Activated CD4-positive, alpha-beta T cell treated with anti-CD3 and anti-CD28 coated beads, Interleukin-2, amount 10 ng/mL, durations not matched to agents 24 days and 14 days (primary cell): ENCODE data around the gene LHFPL3. TPM values are rescaled to one million over a fixed set of nuclear protein-coding genes. Genes with fewer than 3 reads are reported as not detected.

Source experiments
- DNase-seq: peaks from one replicate; pipeline ENCODE4 v3.0.0; 2022
- H3K27ac Mint-ChIP-seq: one replicate; pipeline ENCODE4 v1.8.0; 2022; ENCODE audit warnings: mild to moderate bottlenecking, mixed read lengths
- H3K27me3 Mint-ChIP-seq: one replicate; pipeline ENCODE4 v1.8.0; 2022; ENCODE audit warnings: mixed read lengths
- H3K36me3 Mint-ChIP-seq: one replicate; pipeline ENCODE4 v1.8.0; 2022; ENCODE audit warnings: low read depth, mild to moderate bottlenecking, mixed read lengths
- H3K4me1 Mint-ChIP-seq: one replicate; pipeline ENCODE4 v1.8.0; 2021; ENCODE audit warnings: mixed read lengths
- H3K4me3 Mint-ChIP-seq: one replicate; pipeline ENCODE4 v1.8.0; 2022; ENCODE audit warnings: mild to moderate bottlenecking, moderate library complexity, mixed read lengths
- H3K9me3 Mint-ChIP-seq: one replicate; pipeline ENCODE4 v1.8.0; 2021; ENCODE audit warnings: mixed read lengths
- intact Hi-C: fragments of 100-400 bp; cut with micrococcal nuclease; formaldehyde crosslinking; loops from one replicate; pipeline ENCODE4 v1.15.1; 2023
- total RNA-seq: library from RNA; stranded (reverse); gene quantifications from 2 replicates; pipeline ENCODE4 v1.2.3, GENCODE V29; 2022

The LHFPL3 gene
- total RNA-seq, 1 donor from 2014 or later: not detected

GRCh38 chr7:104341546-104341945 lies 13.1 kb downstream of the LHFPL3 start:
- Mint-ChIP-seq H3K36me3 (no peaks in the 10 kb centered on the region), H3K4me1 (no peaks in the 10 kb centered on the region), H3K27me3 (peaks cover 2% of the 10 kb centered on the region), H3K27ac (no peak overlapping the region), H3K4me3 (no peak overlapping the region), H3K9me3 (no peaks in the 10 kb centered on the region)
- DNase-seq: no peak
- intact Hi-C loops: no loop called here

GRCh38 chr7:104352736-104353135 lies 24.3 kb downstream of the LHFPL3 start:
- no peaks in the 10 kb centered on the region for H3K4me1 Mint-ChIP-seq
- H3K9me3 Mint-ChIP-seq: no peaks in the 10 kb centered on the region
- H3K36me3 Mint-ChIP-seq: no peaks in the 10 kb centered on the region
- DNase-seq: no peak
- H3K4me3 Mint-ChIP-seq: no peak overlapping the region
- H3K27ac Mint-ChIP-seq: no peak overlapping the region
- intact Hi-C loops: no loop called here
- H3K27me3 Mint-ChIP-seq: peaks cover 2% of the 10 kb centered on the region

GRCh38 chr7:104357166-104357565 lies 28.8 kb downstream of the LHFPL3 start:
- Mint-ChIP-seq H3K27me3 (peaks cover 2% of the 10 kb centered on the region), H3K9me3 (no peaks in the 10 kb centered on the region), H3K4me1 (no peaks in the 10 kb centered on the region), H3K36me3 (no peaks in the 10 kb centered on the region), H3K27ac (no peak overlapping the region), H3K4me3 (no peak overlapping the region)
- intact Hi-C loops: no loop called here
- DNase-seq: no peak

- no peak for DNase-seq
- H3K36me3 Mint-ChIP-seq: no peaks in the 10 kb centered on the region
- no peaks in the 10 kb centered on the region for H3K27me3 Mint-ChIP-seq
- H3K27ac Mint-ChIP-seq: no peak overlapping the region
- no peaks in the 10 kb centered on the region for H3K4me1 Mint-ChIP-seq
- H3K4me3 Mint-ChIP-seq: no peak overlapping the region
- intact Hi-C loops: no loop called here
- H3K9me3 Mint-ChIP-seq: no peaks in the 10 kb centered on the region
Measured at GRCh38 chr7:104358446-104359132, 30.2 kb downstream of the LHFPL3 start.

DNA sequence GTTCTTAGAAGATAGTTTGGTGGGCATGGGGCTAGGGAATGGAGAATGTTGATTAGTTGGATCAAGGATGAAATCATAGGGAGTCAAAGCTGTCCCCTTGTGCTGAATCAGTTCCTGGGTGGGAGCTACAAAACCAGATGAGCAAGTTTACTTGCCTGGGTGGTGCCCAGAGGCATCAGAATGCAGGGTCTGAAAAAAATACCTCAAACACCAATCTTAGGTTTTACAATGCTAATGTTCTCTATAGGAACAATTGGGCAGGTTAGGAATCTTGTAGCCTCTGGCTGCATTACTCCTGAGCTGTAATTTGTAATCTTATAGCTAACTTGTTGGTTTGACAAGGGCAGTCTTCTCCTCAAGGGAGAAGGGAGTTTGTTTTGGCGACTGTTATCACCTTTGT lies 34.4 kb downstream of the LHFPL3 start:
- H3K36me3 Mint-ChIP-seq: no peaks in the 10 kb centered on the region
- DNase-seq: no peak
- intact Hi-C loops: no loop called here
- no peak overlapping the region for H3K27ac Mint-ChIP-seq
- H3K27me3 Mint-ChIP-seq: no peaks in the 10 kb centered on the region
- no peaks in the 10 kb centered on the region for H3K9me3 Mint-ChIP-seq
- no peaks in the 10 kb centered on the region for H3K4me1 Mint-ChIP-seq
- H3K4me3 Mint-ChIP-seq: no peak overlapping the region

GRCh38 chr7:104363355-104363754 lies 35.0 kb downstream of the LHFPL3 start:
- Mint-ChIP-seq H3K36me3 (no peaks in the 10 kb centered on the region), H3K27ac (no peak overlapping the region), H3K9me3 (no peaks in the 10 kb centered on the region), H3K27me3 (peaks cover under 1% of the 10 kb centered on the region), H3K4me1 (no peaks in the 10 kb centered on the region), H3K4me3 (no peak overlapping the region)
- DNase-seq: no peak
- intact Hi-C loops: no loop called here

- Mint-ChIP-seq H3K27me3 (peaks cover 2% of the 10 kb centered on the region), H3K4me1 (no peaks in the 10 kb centered on the region), H3K36me3 (no peaks in the 10 kb centered on the region), H3K4me3 (no peak overlapping the region), H3K27ac (no peak overlapping the region), H3K9me3 (no peaks in the 10 kb centered on the region)
- intact Hi-C loops: no loop called here
- no peak for DNase-seq
Measured at GRCh38 chr7:104366390-104366789, 38.0 kb downstream of the LHFPL3 start.

- no peak overlapping the region for H3K27ac Mint-ChIP-seq
Measured at GRCh38 chr7:104367926-104368325, 39.5 kb downstream of the LHFPL3 start.

GRCh38 chr7:104371216-104371979 lies 43.0 kb downstream of the LHFPL3 start:
- intact Hi-C loops: no loop called here
- Mint-ChIP-seq H3K4me3 (no peak overlapping the region), H3K9me3 (no peaks in the 10 kb centered on the region), H3K36me3 (no peaks in the 10 kb centered on the region), H3K27ac (no peak overlapping the region), H3K27me3 (peaks cover 5% of the 10 kb centered on the region), H3K4me1 (no peaks in the 10 kb centered on the region)
- no peak for DNase-seq

More at GRCh38 chr7:104367926-104368325, 39.5 kb downstream of the LHFPL3 start:
- H3K9me3 Mint-ChIP-seq: no peaks in the 10 kb centered on the region
- no peak for DNase-seq
- intact Hi-C loops: no loop called here
- no peaks in the 10 kb centered on the region for H3K4me1 Mint-ChIP-seq
- H3K27me3 Mint-ChIP-seq: peaks cover 2% of the 10 kb centered on the region
- H3K4me3 Mint-ChIP-seq: no peak overlapping the region
- no peaks in the 10 kb centered on the region for H3K36me3 Mint-ChIP-seq

DNA sequence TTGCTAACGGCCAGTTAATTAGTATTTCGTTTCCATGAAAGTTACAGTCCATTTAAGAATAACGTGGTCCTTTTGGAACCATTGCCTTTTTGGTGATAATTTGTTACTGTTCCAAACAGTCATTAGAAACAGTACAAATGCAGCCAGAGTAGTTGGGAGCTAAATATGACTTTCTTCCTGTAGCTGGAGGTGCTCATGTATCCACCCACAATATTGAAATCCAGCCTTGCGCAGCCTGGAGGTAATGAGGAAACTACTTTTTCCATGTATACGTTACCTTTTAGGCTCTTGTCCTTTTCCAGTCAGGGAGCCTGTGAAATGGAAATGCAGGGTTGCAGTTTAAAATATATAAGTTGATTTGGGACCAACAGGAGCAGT lies 43.6 kb downstream of the LHFPL3 start:
- Mint-ChIP-seq H3K36me3 (no peaks in the 10 kb centered on the region), H3K4me1 (no peaks in the 10 kb centered on the region), H3K4me3 (no peak overlapping the region), H3K27ac (no peak overlapping the region), H3K9me3 (no peaks in the 10 kb centered on the region), H3K27me3 (peaks cover 5% of the 10 kb centered on the region)
- intact Hi-C loops: no loop called here
- DNase-seq: no peak

GRCh38 chr7:104382616-104383015 lies 54.2 kb downstream of the LHFPL3 start:
- H3K27me3 Mint-ChIP-seq: peaks cover 5% of the 10 kb centered on the region
- intact Hi-C loops: no loop called here

DNA sequence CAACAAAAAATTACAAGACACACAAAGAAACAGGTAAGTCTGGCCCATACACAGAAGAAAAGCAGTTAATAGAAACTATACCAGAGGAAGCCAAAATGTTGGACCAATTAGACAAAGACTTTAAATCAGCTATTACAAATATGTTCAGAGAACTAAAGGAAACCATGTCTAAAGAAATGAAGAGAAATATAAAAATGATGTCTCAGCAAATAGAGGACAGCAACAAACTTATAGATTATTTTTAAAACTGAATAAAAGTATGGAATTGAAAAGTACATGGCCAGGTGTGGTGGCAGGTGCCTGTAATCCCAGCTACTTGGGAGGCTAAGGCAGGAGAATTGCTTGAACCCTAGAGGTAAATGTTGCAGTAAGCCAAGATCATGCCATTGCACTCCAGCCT lies 58.5 kb downstream of the LHFPL3 start:
- H3K27ac Mint-ChIP-seq: no peak overlapping the region
- intact Hi-C loops: no loop called here
- DNase-seq: no peak
- no peaks in the 10 kb centered on the region for H3K4me1 Mint-ChIP-seq
- H3K27me3 Mint-ChIP-seq: no peaks in the 10 kb centered on the region
- H3K9me3 Mint-ChIP-seq: peaks cover 9% of the 10 kb centered on the region
- no peaks in the 10 kb centered on the region for H3K36me3 Mint-ChIP-seq
- no peak overlapping the region for H3K4me3 Mint-ChIP-seq

More at GRCh38 chr7:104382616-104383015, 54.2 kb downstream of the LHFPL3 start:
- Mint-ChIP-seq H3K27ac (no peak overlapping the region), H3K4me3 (no peak overlapping the region), H3K9me3 (peaks cover 6% of the 10 kb centered on the region), H3K36me3 (no peaks in the 10 kb centered on the region), H3K4me1 (no peaks in the 10 kb centered on the region)
- no peak for DNase-seq

GRCh38 chr7:104388222-104388621 lies 59.8 kb downstream of the LHFPL3 start:
- no peaks in the 10 kb centered on the region for H3K27me3 Mint-ChIP-seq
- no peak for DNase-seq
- H3K27ac Mint-ChIP-seq: no peak overlapping the region
- intact Hi-C loops: no loop called here
- H3K9me3 Mint-ChIP-seq: peaks cover 9% of the 10 kb centered on the region
- no peaks in the 10 kb centered on the region for H3K36me3 Mint-ChIP-seq
- no peak overlapping the region for H3K4me3 Mint-ChIP-seq
- no peaks in the 10 kb centered on the region for H3K4me1 Mint-ChIP-seq

DNA sequence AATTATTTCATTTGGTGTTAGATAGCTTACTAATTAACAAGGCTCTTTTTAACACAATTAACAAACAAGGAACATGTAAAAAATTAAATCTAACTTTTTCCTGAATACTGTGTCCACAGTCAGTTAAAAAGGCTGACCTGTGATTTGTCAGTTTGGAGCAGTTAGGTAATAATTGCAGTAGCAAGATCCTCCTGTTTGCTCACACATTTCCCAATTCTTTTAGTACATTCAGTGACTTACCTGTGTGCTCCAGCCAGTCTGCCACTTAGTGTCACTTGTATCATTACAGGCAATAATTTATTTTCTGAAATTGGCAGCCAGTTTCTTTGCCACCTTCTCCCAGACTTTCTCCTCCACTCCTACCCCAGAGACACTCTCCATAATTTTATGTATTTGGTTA lies 66.8 kb downstream of the LHFPL3 start:
- H3K27ac Mint-ChIP-seq: no peak overlapping the region
- no peak overlapping the region for H3K4me3 Mint-ChIP-seq
- no peak for DNase-seq
- no peaks in the 10 kb centered on the region for H3K4me1 Mint-ChIP-seq
- no peaks in the 10 kb centered on the region for H3K36me3 Mint-ChIP-seq
- peaks cover 3% of the 10 kb centered on the region for H3K27me3 Mint-ChIP-seq
- no peaks in the 10 kb centered on the region for H3K9me3 Mint-ChIP-seq
- intact Hi-C loops: no loop called here
